ENCODE results near the gene WWP2. TPM values are rescaled to one million over a fixed set of nuclear protein-coding genes. Genes with fewer than 3 reads are reported as not detected.

WWP2 gene
- polyA plus RNA-seq, 1 donor (not counting 4 experiments of a cell fraction or from before 2014, with no cell fraction given): 6.9 TPM

DNA sequence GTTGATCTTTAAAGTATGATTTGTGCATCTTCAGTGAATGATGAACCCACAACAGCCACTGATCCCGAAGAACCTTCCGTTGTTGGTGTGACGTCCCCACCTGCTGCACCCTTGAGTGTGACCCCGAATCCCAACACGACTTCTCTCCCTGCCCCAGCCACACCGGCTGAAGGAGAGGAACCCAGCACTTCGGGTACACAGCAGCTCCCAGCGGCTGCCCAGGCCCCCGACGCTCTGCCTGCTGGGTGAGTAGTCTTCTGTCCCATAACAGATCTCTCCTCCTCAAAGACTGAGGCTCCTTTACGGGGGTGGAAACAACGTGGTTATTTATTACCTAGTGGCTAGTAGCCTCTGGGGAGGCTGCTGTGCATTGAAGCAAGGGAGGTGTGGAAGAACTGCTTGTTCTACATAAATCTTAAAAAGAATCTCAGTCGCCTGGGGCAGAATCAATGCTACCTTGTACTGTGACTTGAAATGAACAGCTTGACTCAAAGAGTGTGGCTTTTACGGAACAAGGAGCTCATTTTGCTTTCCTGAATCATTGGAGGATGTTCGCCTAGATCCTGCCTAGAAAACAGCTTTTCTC is 126.0 kb downstream of the WWP2 start:
- no peak for FAIRE-seq
- Histone ChIP-seq H4K20me1 (ENCODE audit: control insufficient read depth, extremely low read depth, insufficient read depth, low read length) (no peaks in the 10 kb centered on the region), H3K9me3 (ENCODE audit: control insufficient read depth, low read depth, low read length) (no peaks in the 10 kb centered on the region), H3K27ac (ENCODE audit: control insufficient read depth, insufficient read depth, low read length) (no peak overlapping the region), H3K27me3 (ENCODE audit: control insufficient read depth, extremely low read depth, insufficient read depth, low read length) (no peaks in the 10 kb centered on the region), H3K4me3 (ENCODE audit: control insufficient read depth in 2 of 3, extremely low read depth in 1 of 3, insufficient read depth in 2 of 3, low read depth in 1 of 3, low read length in 3 of 3) (no peak overlapping the region), H2AFZ (ENCODE audit: control insufficient read depth, low read length) (no peak overlapping the region), H3K79me2 (ENCODE audit: control insufficient read depth, insufficient read depth, low read length) (no peaks in the 10 kb centered on the region), H3K4me1 (ENCODE audit: control insufficient read depth, extremely low read depth, insufficient read depth, low read length) (no peaks in the 10 kb centered on the region), H3K9me1 (ENCODE audit: control insufficient read depth, extremely low read depth, insufficient read depth, low read length) (no peaks in the 10 kb centered on the region), H3K4me2 (ENCODE audit: control insufficient read depth, extremely low read depth, insufficient read depth, low read depth, low read length) (no peak overlapping the region), H3K9ac (ENCODE audit: control insufficient read depth, extremely low read depth, insufficient read depth, low read length) (no peak overlapping the region), H3K36me3 (ENCODE audit: control insufficient read depth in 2 of 2, extremely low read depth in 1 of 2, insufficient read depth in 2 of 2, low read length in 2 of 2) (peaks cover 2 to 4% of the 10 kb centered on the region in 2 experiments)
- dilution Hi-C loops (cut with MboI; ENCODE audit: extremely low pct_ligation_motif_present, low sequenced_read_pairs): no loop called here
- DNase-seq (ENCODE audit: low read depth, low spot score): no peak
- TF ChIP-seq CTCF (optimal IDR thresholded peaks at IDR 0.05 in 1 of 3, IDR thresholded peaks at IDR 0.05 in 1 of 3, conservative IDR thresholded peaks at IDR 0.05 in 1 of 3; ENCODE audit: extremely low read depth in 1 of 3, insufficient read depth in 2 of 3, low read length in 3 of 3): no peak
- no peak for TF ChIP-seq EZH2 (IDR thresholded peaks at IDR 0.05; ENCODE audit: low read length)

DNA sequence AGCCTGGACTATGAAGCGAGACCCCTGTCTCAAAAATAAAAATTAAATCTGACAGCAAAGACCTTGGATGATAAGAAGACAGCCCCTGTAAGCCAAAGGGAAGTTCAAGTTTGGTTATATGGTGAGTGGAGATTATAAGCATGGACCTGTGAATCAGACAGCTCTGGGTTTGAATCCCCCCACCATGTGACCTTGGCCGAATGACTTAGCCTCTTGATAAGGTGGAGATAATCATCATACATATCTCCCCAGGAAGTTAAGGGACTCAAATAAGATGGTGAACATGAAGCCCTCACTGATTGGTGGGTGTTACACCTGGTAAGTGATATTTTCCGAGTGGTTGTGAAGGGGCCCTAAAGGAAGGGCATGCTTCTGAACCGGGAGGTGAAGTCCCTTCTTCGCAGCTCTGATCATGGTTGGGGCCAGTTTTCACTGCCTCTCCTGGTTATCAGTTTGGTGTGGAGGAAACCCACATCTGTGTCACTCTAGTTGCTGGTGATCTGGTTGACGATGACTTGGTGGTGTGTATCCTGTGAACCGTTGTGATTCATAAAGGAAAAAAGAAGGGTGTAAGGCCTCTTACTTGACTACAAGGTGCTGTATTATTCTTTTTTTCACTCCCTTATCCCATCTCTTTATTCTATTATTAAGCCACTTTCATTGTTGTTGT is 127.3 kb downstream of the WWP2 start:
- Histone ChIP-seq H2AFZ (ENCODE audit: control insufficient read depth, low read length) (no peak overlapping the region), H3K4me2 (ENCODE audit: control insufficient read depth, extremely low read depth, insufficient read depth, low read depth, low read length) (no peak overlapping the region), H4K20me1 (ENCODE audit: control insufficient read depth, extremely low read depth, insufficient read depth, low read length) (no peaks in the 10 kb centered on the region), H3K9me1 (ENCODE audit: control insufficient read depth, extremely low read depth, insufficient read depth, low read length) (no peaks in the 10 kb centered on the region), H3K4me1 (ENCODE audit: control insufficient read depth, extremely low read depth, insufficient read depth, low read length) (no peaks in the 10 kb centered on the region), H3K27ac (ENCODE audit: control insufficient read depth, insufficient read depth, low read length) (no peak overlapping the region), H3K4me3 (ENCODE audit: control insufficient read depth in 2 of 3, extremely low read depth in 1 of 3, insufficient read depth in 2 of 3, low read depth in 1 of 3, low read length in 3 of 3) (no peak overlapping the region), H3K79me2 (ENCODE audit: control insufficient read depth, insufficient read depth, low read length) (no peaks in the 10 kb centered on the region), H3K27me3 (ENCODE audit: control insufficient read depth, extremely low read depth, insufficient read depth, low read length) (no peaks in the 10 kb centered on the region), H3K9me3 (ENCODE audit: control insufficient read depth, low read depth, low read length) (no peaks in the 10 kb centered on the region), H3K36me3 (ENCODE audit: control insufficient read depth in 2 of 2, extremely low read depth in 1 of 2, insufficient read depth in 2 of 2, low read length in 2 of 2) (peaks cover 2 to 4% of the 10 kb centered on the region in 2 experiments), H3K9ac (ENCODE audit: control insufficient read depth, extremely low read depth, insufficient read depth, low read length) (no peak overlapping the region)
- TF ChIP-seq CTCF (optimal IDR thresholded peaks at IDR 0.05 in 1 of 3, IDR thresholded peaks at IDR 0.05 in 1 of 3, conservative IDR thresholded peaks at IDR 0.05 in 1 of 3; ENCODE audit: extremely low read depth in 1 of 3, insufficient read depth in 2 of 3, low read length in 3 of 3) (no peak), EZH2 (IDR thresholded peaks at IDR 0.05; ENCODE audit: low read length) (no peak)
- DNase-seq (ENCODE audit: low read depth, low spot score) (no peak), FAIRE-seq (no peak)
- dilution Hi-C loops (cut with MboI; ENCODE audit: extremely low pct_ligation_motif_present, low sequenced_read_pairs): no loop called here

Data from keratinocyte (primary cell).